ENCODE measurements around the gene ANKRD37.

ANKRD37 gene

GRCh38 chr4:185379326-185380295 is 17.0 kb upstream of the ANKRD37 start:
- no peak for DNase-seq

DNA sequence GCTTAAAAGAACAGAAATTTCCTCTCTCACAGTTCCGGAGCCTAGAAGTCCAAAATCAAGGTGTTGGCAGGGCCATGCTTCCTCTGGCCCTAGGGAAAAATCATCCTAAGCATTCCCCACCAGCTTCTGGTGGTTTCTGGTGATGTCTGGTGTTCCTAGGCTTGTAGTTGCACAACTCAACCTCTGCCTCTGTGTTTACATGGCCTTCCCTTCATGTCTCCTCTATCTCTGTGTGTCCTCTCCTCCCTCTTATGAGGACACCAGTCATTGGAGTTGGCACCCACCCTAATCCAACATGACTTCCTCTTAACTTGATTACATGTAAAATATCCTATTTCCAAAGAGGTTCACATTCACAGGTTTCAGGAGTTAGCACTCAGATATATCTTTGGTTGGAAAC is 16.3 kb upstream of the ANKRD37 start:
- DNase-seq = no peak

DNA sequence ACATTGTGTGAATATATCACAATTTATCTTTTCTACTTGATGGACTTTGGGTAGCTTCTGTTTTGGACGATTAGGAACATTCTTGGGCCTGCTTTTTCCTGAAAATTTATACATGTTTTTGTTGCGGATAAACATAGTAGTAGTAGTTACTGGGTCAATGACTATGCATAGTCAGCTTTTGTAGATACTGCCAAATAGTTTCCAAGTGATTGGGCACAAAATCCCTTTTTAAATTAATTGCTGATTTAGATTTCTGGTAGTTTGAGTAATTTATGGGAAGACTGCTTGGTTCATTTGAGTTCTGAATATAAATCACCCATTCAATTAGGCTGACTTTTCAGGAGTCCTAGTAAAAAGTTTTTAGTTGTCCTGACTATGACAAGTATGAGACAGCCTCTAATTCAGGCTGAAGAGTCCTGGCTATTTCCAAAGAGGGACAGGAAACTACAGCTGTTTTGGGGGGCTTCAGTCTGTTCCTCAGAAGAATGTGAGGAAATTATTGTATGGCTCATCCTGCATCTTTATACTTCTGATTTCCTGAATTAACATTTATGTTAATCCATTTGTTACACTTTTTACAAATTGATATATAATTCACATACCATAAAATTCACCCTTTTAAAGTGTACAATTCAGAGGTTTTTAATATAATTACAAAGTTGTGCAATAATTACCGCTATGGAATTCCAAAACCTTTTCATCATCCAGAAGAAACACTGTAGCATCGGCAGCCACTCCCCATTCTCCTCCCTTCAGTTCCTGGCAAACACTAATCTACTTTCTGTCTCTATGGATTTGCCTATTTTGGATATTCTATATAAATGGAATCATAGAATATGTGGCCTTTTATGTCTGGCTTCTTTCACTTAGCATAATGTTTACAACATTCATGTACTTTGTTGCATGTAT is 15.1 kb upstream of the ANKRD37 start:
- no peak for DNase-seq

- no peak for DNase-seq
Observed at GRCh38 chr4:185382754-185383153, 13.9 kb upstream of the ANKRD37 start.

- DNase-seq = no peak
Observed at GRCh38 chr4:185383451-185383850, 13.2 kb upstream of the ANKRD37 start.

DNA sequence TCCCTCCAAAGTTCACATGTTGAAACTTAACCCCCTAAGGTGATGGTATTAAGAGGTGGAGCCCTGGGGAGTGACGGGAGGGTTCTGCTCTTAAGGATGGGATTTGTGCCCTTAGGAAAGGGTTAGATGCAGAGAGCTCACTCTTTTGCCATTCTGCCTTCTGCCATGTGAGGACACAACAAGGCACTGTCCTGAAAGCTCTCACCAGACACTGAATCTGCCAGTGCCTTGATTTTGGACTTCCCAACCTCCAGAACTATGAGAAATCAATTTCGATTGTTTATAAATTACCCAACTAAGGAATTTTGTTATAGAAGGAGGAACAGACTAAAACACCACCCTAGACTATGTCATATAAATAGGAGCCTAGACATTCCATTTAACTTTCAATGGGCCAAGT is 12.6 kb upstream of the ANKRD37 start:
- DNase-seq = no peak

- no peak for DNase-seq
Observed at GRCh38 chr4:185384930-185385331, 11.7 kb upstream of the ANKRD37 start.

DNA sequence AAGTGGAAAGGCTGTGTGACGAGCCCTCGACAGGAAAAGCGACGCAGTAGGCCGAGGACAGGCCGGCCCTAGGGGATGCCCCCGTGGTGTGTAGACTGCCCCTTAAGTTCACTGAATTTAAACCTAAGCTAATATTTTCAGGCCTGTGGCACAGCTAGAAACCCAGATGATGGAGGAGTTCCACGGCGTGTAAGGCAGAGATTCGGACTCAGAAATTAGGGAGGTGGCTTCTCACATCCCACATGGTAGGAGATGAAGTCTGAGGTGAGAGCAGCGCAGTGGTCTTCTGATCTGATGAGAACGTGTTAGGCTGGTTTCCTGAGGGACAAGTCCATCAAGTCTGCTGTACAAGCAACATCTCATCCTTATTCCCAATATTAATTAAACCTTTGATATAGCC is 8.7 kb upstream of the ANKRD37 start:
- no peak for DNase-seq

GRCh38 chr4:185390941-185391340 is 5.7 kb upstream of the ANKRD37 start:
- no peak for DNase-seq

DNA sequence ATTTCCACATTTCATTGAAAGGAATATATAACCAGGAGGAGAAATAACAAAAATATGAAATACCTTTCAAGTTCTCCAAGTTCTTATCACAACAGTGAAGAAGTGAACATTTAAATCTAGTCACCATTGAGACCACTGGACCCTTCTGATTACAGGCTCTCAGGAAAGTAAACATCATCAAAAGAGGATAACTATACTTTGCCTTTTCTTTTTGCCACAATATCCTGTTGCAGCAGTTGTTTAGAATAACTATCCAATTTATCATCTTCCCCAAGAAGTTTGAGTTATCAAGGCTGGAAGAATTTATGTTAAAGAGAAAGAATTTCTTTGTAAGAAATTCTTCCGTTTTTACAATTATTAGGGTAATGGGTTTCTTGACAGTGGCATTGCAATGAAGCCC is 4.5 kb upstream of the ANKRD37 start:
- DNase-seq = no peak

DNA sequence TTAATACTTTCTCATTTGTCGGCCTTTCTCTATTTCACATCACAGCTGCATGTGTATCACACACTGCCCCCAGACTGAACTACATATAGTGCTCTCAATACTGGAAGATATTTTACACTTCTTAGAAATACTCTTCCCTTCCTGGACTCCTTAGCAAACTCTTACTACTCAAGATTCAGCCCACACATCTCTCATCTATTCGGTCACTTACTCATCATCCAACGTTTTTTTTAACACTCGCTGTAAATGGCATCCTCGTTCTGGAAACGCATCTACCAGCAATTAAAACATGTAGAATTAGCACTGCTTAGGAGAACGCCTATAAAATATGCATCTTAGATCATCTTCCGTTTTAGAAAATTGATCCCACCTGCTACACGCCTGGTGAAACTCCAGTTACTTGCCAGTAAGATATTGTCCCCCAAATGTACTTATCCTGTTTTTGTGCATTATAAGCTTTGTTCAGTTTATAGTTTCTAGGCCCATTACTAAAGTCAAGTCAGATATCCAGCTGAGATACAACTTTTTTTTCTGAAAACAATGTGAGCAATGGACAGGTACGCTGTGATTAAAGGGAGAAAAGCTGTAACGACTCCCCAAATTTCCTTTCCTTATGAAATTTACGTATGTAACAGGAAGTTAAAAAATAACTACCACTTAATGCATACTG is 1.9 kb upstream of the ANKRD37 start:
- DNase-seq = peak in 2 of 56 donors; percentile 10 to 22

DNA sequence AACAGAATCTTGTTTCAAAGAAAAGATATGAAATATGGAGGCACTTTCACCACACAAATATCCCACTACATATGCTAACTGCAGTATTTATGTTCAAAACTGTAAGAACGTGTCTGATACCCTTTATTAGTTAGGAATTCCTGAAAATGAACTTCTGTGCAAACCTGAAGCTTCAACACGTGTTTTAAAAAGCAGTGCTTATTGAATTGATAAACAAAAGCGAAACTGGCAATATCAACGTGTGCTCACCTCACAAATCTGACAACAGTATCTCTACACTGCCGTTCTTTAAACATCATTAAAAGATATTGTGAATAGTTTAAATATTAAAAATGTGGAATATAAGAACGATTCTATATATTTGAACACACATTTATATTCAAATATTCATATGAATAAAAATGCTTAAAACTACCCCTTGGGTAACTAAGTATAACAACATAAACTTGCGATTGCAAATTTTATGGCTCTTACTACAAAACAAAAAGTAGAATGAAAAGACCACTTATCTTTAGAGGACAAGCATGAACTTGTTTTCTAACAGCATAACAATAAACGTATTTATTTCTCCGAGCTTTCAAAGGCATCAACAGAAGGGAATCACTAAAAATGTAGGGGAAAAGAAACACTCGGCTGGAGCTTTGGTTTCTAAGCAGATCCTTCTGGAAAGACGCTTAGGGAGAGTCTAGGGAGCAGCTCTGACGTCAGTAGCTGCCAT is 1.2 kb upstream of the ANKRD37 start, which contains the start of gene LRP2BP:
LRP2BP (minus strand) TSS at position 687 of the 718 bp plus-strand sequence. CDS start 17,738 bp downstream, outside the sequence.
- no peak for DNase-seq

DNA sequence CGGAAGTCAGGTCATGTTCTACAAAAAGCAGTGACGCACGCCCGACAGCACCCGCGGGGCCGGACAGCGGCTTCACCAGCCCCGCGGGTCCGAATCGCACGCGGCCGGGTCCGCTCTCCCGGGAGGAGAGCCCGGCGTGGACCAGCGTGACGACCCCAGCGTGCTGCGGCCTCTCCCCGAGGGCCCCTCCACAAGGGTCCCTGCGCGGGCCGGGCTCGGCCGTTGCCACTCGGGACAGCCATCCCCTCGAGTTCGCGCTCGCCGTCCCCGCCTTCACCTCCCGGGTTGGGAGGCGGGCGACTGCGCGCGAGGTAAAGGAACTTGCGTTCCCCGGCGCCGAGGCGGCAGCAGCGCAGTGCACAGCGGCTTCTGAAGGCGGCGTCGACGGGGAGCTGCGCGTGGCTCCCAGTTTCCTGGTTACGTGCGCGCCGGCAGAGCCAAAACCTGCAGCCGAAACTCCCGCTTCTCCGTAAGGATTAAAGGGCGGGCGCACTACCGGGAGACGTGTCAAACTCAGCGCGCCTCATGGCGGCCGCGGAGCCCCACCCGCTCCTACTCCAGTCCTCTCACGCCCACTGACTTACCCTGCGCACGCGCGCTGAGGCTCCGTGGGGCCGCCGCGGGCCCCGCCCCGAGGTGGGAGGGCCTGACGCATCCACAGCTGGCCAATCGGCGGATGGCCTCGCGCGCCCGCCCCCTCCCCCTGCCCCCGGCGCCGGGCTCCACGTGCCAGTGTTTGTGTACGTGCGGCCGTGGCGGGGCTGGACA is 501 bp upstream of the ANKRD37 start:
- peak; percentile 70 to 99 (median 96) for DNase-seq

DNA sequence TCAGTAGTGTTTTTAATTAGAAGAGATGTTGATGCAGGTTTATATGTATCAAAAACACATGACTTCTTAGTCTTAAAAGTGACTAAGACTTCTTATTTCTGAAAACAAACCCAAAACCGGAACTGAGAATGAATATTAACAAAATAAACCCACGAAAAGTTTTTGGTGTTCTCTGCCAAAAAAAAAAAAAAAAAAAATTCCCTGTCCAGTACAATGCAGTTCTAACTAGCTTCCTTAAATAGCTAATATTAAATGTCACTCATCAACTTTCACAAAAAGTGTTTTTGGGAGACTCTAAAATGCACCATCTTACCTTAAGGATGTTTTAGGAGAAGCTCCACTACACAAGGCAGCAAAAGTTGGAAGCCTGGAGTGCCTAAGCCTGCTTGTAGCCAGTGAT is 2.0 kb downstream of the ANKRD37 start:
- no peak for DNase-seq

GRCh38 chr4:185399466-185399865 is 2.8 kb downstream of the ANKRD37 start:
- peak in 1 of 56 donors; percentile 15 for DNase-seq

DNA sequence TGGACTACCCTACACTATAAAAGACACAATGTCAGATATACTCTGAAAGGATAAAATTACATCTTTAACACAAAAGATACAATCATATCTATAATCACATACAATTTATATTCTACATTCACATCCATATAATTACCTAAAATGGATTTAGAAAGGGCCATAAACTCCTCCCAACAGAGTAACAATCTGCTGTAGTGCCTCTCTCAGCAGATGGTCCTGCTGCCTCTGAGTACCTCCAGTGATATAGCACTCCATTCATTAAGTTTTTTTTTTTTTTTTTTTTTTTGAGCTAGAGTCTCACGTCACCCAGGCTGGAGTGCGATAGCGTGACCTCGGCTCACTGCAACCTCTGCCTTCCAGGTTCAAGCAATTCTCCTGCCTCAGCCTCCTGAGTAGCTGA is 7.4 kb downstream of the ANKRD37 start:
- DNase-seq = no peak

DNA sequence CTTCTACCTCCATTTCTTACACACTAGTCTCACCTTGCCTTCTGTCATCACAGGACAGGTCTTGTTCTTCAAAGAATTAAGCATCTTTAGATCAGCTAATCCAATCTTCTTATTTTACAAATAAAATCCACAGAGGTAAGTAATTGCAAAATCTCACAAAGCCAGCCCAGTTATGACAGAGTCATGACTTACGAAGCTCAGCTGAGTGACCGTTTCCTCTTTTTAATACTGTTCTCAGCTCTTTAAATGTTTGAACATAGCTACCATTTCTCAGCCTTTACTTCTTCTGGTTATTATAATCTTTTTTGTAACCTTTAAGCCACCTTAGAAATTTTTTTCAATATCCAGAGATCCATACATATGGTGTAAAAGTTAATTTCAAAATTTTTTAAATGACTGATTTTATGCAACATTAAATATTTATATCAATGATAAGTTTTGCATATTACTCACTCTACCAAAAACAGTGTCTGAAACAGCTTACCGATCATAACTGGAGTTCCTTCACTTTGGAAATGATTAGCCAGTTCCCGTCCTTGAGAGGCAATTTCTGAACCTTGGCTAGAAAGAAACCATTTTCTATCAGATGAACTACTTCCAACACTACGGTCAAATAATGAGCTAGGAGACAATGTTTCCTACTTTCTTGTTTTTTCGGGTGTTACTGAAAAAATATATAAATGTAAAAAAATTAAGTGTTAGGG is 8.8 kb downstream of the ANKRD37 start:
- DNase-seq = no peak

GRCh38 chr4:185408432-185408831 is 11.8 kb downstream of the ANKRD37 start:
- DNase-seq = no peak

DNA sequence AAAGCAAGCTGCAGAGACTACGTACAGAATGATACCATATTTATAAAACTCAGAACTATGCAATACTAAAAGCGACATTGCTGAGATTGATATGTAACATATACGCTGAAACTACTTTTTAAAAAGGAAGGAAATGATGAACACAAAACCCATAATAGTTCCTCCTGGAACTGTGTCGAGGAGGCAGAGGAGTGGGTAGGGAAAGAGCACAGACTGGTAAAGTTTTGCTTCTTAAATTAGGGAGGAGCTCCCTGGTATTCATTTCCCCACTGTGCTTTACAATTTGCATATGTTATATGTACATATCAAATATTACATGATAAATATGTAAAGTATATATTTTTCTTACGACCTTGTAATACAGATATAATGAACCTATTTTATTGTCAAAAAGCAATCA is 15.2 kb downstream of the ANKRD37 start:
- no peak for DNase-seq

Measured in nucleus accumbens (tissue), 56 donors.